ENCODE data around the gene H3-3A. TPM values are rescaled to one million over a fixed set of nuclear protein-coding genes. Genes with fewer than 3 reads are reported as not detected.
A peak's percentile ranks its signal among the peaks of the same experiment; 100 is the strongest.

Gene H3-3A
- total and polyA plus RNA-seq, 7 experiments from 2014 or later, result 388 to 832 (median 498) TPM

- intact Hi-C loops (cut with micrococcal nuclease), result no loop called here
- Histone ChIP-seq H3K27ac (ENCODE audit: low read depth, low read length) (no peak overlapping the region), H3K27me3 (ENCODE audit: control insufficient read depth in 2 of 2, insufficient read depth in 2 of 2, low read length in 2 of 2) (no peaks in the 10 kb centered on the region), H3K4me3 (ENCODE audit: low read length) (no peak overlapping the region), H3K36me3 (ENCODE audit: control insufficient read depth in 2 of 3, insufficient read depth in 3 of 3, low read length in 3 of 3) (no peaks in the 10 kb centered on the region), H3K4me1 (ENCODE audit: control insufficient read depth in 2 of 2, insufficient read depth in 2 of 2, low read length in 2 of 2) (peaks cover 5 to 9% of the 10 kb centered on the region in 2 donors), H3K9me3 (ENCODE audit: control insufficient read depth in 2 of 3, low read length in 3 of 3) (no peaks in the 10 kb centered on the region)
- peaks cover 0 to 2% (median 0%) of the 10 kb centered on the region in 11 donors for H3K9me3 Mint-ChIP-seq
- H3K4me1 Mint-ChIP-seq, result peaks cover under 1 to 12% (median 9%) of the 10 kb centered on the region in 7 donors
- DNase-seq (no peak), ATAC-seq (no peak)
- no peak overlapping the region for H3K27ac Mint-ChIP-seq
- H3K4me3 Mint-ChIP-seq, result no peak overlapping the region
- H3K27me3 Mint-ChIP-seq, result peaks cover 0 to 10% (median 0%) of the 10 kb centered on the region in 5 donors
- ChIA-PET CTCF (interaction anchor here (0.7 to 4.7 kb wide), 2 partner anchors 28 to 52 kb away, joined by 3 to 38 read pairs; no protein-coding TSS in a partner anchor), POLR2A (interaction anchor here (0.6 to 2.0 kb wide), 7 partner anchors 8 to 186 kb away, joined by 3 to 8 read pairs (median 4); partner anchors contain the start of genes H3-3A and SDE2)
- H3K36me3 Mint-ChIP-seq, result no peaks in the 10 kb centered on the region
Measured at GRCh38 chr1:226117330-226117729, 54.8 kb downstream of the H3-3A start.

- H3K9me3 ChIP-seq (ENCODE audit: control insufficient read depth in 2 of 3, low read length in 3 of 3), result no peaks in the 10 kb centered on the region
- H3K4me1 Mint-ChIP-seq, result peaks cover 7 to 18% (median 14%) of the 10 kb centered on the region in 7 donors
- H3K4me1 ChIP-seq (ENCODE audit: control insufficient read depth in 2 of 2, insufficient read depth in 2 of 2, low read length in 2 of 2), result peaks cover 5 to 12% of the 10 kb centered on the region in 2 donors
- DNase-seq (no peak), ATAC-seq (no peak)
- peaks cover 0 to 2% (median 0%) of the 10 kb centered on the region in 11 donors for H3K9me3 Mint-ChIP-seq
- H3K36me3 ChIP-seq (ENCODE audit: control insufficient read depth in 2 of 3, insufficient read depth in 3 of 3, low read length in 3 of 3), result no peaks in the 10 kb centered on the region
- H3K27ac ChIP-seq (ENCODE audit: low read depth, low read length), result no peak overlapping the region
- H3K27ac Mint-ChIP-seq, result peak overlapping the region in 2 of 9 donors; percentile 41 to 48
- CTCF ChIA-PET, result interaction anchor here (0.6 to 4.7 kb wide), 3 partner anchors 53 to 119 kb away, joined by 3 to 38 read pairs (median 3); partner anchors contain the start of genes H3-3A and SDE2
- peaks cover 0 to 7% (median 0%) of the 10 kb centered on the region in 5 donors for H3K27me3 Mint-ChIP-seq
- H3K4me3 ChIP-seq (ENCODE audit: low read length), result no peak overlapping the region
- no peaks in the 10 kb centered on the region for H3K36me3 Mint-ChIP-seq
- peak overlapping the region in 1 of 10 donors; percentile 64 for H3K4me3 Mint-ChIP-seq
- H3K27me3 ChIP-seq (ENCODE audit: control insufficient read depth in 2 of 2, insufficient read depth in 2 of 2, low read length in 2 of 2), result no peaks in the 10 kb centered on the region
- intact Hi-C loops (cut with micrococcal nuclease), result no loop called here
- POLR2A ChIA-PET, result interaction anchor here (1.0 to 1.9 kb wide), 2 partner anchors 56 to 76 kb away, joined by 3 to 8 read pairs; partner anchors contain the start of gene H3-3A
Measured at GRCh38 chr1:226118357-226118756, 55.8 kb downstream of the H3-3A start.

- no peak for DNase-seq
- H3K27me3 Mint-ChIP-seq, result peaks cover 0 to 9% (median 0%) of the 10 kb centered on the region in 5 donors
- peak overlapping the region in 1 of 9 donors; percentile 20 for H3K27ac Mint-ChIP-seq
- H3K27ac ChIP-seq (ENCODE audit: low read depth, low read length), result no peak overlapping the region
- H3K4me3 Mint-ChIP-seq, result peak overlapping the region in 1 of 10 donors; percentile 25
- intact Hi-C loops (cut with micrococcal nuclease), result no loop called here
- ChIA-PET CTCF (interaction anchor here (1.2 to 4.7 kb wide), 2 partner anchors 54 to 56 kb away, joined by 3 to 38 read pairs; partner anchors contain the start of gene H3-3A), POLR2A (interaction anchor here (0.6 to 2.9 kb wide), 7 partner anchors 9 to 287 kb away, joined by 3 to 20 read pairs (median 5); partner anchors contain the start of gene H3-3A)
- ATAC-seq, result no peak
- H3K4me1 Mint-ChIP-seq, result peaks cover 9 to 26% (median 17%) of the 10 kb centered on the region in 7 donors
- no peaks in the 10 kb centered on the region for H3K36me3 ChIP-seq (ENCODE audit: control insufficient read depth in 2 of 3, insufficient read depth in 3 of 3, low read length in 3 of 3)
- peaks cover 0 to 2% (median 0%) of the 10 kb centered on the region in 11 donors for H3K9me3 Mint-ChIP-seq
- H3K36me3 Mint-ChIP-seq, result no peaks in the 10 kb centered on the region
- no peak overlapping the region for H3K4me3 ChIP-seq (ENCODE audit: low read length)
- H3K9me3 ChIP-seq (ENCODE audit: control insufficient read depth in 2 of 3, low read length in 3 of 3), result no peaks in the 10 kb centered on the region
- H3K4me1 ChIP-seq (ENCODE audit: control insufficient read depth in 2 of 2, insufficient read depth in 2 of 2, low read length in 2 of 2), result peaks cover 5 to 12% of the 10 kb centered on the region in 2 donors
- no peaks in the 10 kb centered on the region for H3K27me3 ChIP-seq (ENCODE audit: control insufficient read depth in 2 of 2, insufficient read depth in 2 of 2, low read length in 2 of 2)
Measured at GRCh38 chr1:226119169-226119568, 56.7 kb downstream of the H3-3A start.

- H3K9me3 ChIP-seq (ENCODE audit: control insufficient read depth in 2 of 3, low read length in 3 of 3), result no peaks in the 10 kb centered on the region
- H3K36me3 ChIP-seq (ENCODE audit: control insufficient read depth in 2 of 3, insufficient read depth in 3 of 3, low read length in 3 of 3), result no peaks in the 10 kb centered on the region
- peaks cover 9 to 12% of the 10 kb centered on the region in 2 donors for H3K4me1 ChIP-seq (ENCODE audit: control insufficient read depth in 2 of 2, insufficient read depth in 2 of 2, low read length in 2 of 2)
- no peak overlapping the region for H3K27ac ChIP-seq (ENCODE audit: low read depth, low read length)
- no peak overlapping the region for H3K4me3 ChIP-seq (ENCODE audit: low read length)
- no peaks in the 10 kb centered on the region for H3K27me3 ChIP-seq (ENCODE audit: control insufficient read depth in 2 of 2, insufficient read depth in 2 of 2, low read length in 2 of 2)
- H3K27me3 Mint-ChIP-seq, result peaks cover 0 to 11% (median 0%) of the 10 kb centered on the region in 5 donors
- CTCF ChIA-PET, result interaction anchor here (1.0 to 4.7 kb wide), 4 partner anchors 9 to 77 kb away, joined by 3 to 38 read pairs (median 4); no protein-coding TSS in a partner anchor
- H3K36me3 Mint-ChIP-seq, result no peaks in the 10 kb centered on the region
- no peak for ATAC-seq
- POLR2A ChIA-PET, result interaction anchor here (0.5 to 4.7 kb wide), 8 partner anchors 13 to 653 kb away, joined by 3 to 27 read pairs (median 6); partner anchors contain the start of genes H3-3A and SDE2
- H3K9me3 Mint-ChIP-seq, result peaks cover 0 to 2% (median 0%) of the 10 kb centered on the region in 11 donors
- no peak for DNase-seq
- peak overlapping the region in 6 of 9 donors; percentile 28 to 90 (median 62) for H3K27ac Mint-ChIP-seq
- intact Hi-C loops (cut with micrococcal nuclease), result loop anchor here (2.0 to 10.0 kb wide), 6 partner anchors 134 to 693 kb away; partner anchors contain the start of genes LBR (in 1 of the 2), PYCR2 (in 1 of the 2) and TMEM63A (in 1 of the 2)
- peak overlapping the region; percentile 65 to 89 (median 86) for H3K4me3 Mint-ChIP-seq
- H3K4me1 Mint-ChIP-seq, result peaks cover 14 to 36% (median 26%) of the 10 kb centered on the region in 7 donors
Measured at GRCh38 chr1:226120398-226120797, 57.9 kb downstream of the H3-3A start.

- Mint-ChIP-seq H3K27ac (peak overlapping the region; percentile 28 to 90 (median 83)), H3K4me3 (peak overlapping the region; percentile 65 to 89 (median 86)), H3K4me1 (peaks cover 15 to 38% (median 27%) of the 10 kb centered on the region in 7 donors), H3K27me3 (peaks cover 0 to 11% (median 0%) of the 10 kb centered on the region in 5 donors), H3K36me3 (no peaks in the 10 kb centered on the region), H3K9me3 (peaks cover 0 to 2% (median 0%) of the 10 kb centered on the region in 11 donors)
- ChIA-PET POLR2A (interaction anchor here (0.6 to 4.7 kb wide), 9 partner anchors 12 to 654 kb away, joined by 3 to 27 read pairs (median 5); partner anchors contain the start of genes H3-3A and SDE2), CTCF (interaction anchor here (0.6 to 4.7 kb wide), 5 partner anchors 9 to 112 kb away, joined by 3 to 38 read pairs (median 4); no protein-coding TSS in a partner anchor)
- Histone ChIP-seq H3K27me3 (ENCODE audit: control insufficient read depth in 2 of 2, insufficient read depth in 2 of 2, low read length in 2 of 2) (no peaks in the 10 kb centered on the region), H3K9me3 (ENCODE audit: control insufficient read depth in 2 of 3, low read length in 3 of 3) (no peaks in the 10 kb centered on the region), H3K4me1 (ENCODE audit: control insufficient read depth in 2 of 2, insufficient read depth in 2 of 2, low read length in 2 of 2) (peaks cover 9 to 12% of the 10 kb centered on the region in 2 donors), H3K4me3 (ENCODE audit: low read length) (peak overlapping the region; percentile 28), H3K27ac (ENCODE audit: low read depth, low read length) (peak overlapping the region; percentile 55), H3K36me3 (ENCODE audit: control insufficient read depth in 2 of 3, insufficient read depth in 3 of 3, low read length in 3 of 3) (no peaks in the 10 kb centered on the region)
- no peak for ATAC-seq
- intact Hi-C loops (cut with micrococcal nuclease), result loop anchor here (1.0 to 10.0 kb wide), 13 partner anchors 11 to 694 kb away; partner anchors contain the start of genes ACBD3 (in 1 of the 2), LBR (in 1 of the 2), PYCR2 (in 1 of the 2) and SDE2 (in 1 of the 2)
- DNase-seq, result no peak
Measured at GRCh38 chr1:226121049-226121586, 58.6 kb downstream of the H3-3A start.

All from naive thymus-derived CD4-positive, alpha-beta T cell (primary cell).